Measurements from ENCODE around the gene CDH20.

DNA sequence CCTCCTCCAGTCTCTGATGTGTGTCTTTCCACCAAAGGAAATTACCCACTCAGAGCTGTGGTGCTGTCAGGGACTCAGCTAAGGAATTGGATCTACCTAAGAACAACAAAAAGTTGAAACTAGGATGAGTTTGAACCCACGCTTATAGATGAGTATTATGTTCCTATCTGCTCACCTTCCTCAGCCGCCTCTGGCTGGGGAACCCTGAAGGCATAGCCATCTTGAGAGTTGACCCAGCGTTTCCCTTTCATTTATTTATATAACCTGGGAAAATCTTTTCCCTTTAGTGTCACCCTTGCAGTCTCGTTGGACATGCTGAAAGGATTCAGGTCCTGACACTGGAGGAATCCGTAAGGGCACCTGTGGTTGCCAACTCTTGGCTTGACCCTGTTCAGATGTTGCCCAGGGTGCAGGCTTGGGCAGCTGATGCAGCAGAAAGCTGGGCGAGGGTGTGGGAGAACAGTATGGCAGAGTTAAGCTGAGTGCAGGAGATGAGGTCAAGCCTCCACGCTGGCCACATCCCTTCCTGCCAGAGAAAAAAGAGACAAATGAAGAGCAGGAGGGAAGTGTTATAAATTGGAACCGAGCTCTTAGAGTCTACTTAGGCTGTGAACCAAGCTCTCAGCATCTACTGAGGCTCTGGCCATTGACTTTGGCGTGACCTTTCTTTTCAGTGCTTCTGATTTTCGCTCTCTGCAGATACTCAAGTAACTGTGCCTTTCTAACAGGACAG is 1.9 kb downstream of the CDH20 start:
- TF ChIP-seq, protein P1, sequence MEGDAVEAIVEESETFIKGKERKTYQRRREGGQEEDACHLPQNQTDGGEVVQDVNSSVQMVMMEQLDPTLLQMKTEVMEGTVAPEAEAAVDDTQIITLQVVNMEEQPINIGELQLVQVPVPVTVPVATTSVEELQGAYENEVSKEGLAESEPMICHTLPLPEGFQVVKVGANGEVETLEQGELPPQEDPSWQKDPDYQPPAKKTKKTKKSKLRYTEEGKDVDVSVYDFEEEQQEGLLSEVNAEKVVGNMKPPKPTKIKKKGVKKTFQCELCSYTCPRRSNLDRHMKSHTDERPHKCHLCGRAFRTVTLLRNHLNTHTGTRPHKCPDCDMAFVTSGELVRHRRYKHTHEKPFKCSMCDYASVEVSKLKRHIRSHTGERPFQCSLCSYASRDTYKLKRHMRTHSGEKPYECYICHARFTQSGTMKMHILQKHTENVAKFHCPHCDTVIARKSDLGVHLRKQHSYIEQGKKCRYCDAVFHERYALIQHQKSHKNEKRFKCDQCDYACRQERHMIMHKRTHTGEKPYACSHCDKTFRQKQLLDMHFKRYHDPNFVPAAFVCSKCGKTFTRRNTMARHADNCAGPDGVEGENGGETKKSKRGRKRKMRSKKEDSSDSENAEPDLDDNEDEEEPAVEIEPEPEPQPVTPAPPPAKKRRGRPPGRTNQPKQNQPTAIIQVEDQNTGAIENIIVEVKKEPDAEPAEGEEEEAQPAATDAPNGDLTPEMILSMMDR (IDR thresholded peaks at IDR 0.05), result no peak
- TF ChIP-seq POLR2AphosphoS5 (IDR thresholded peaks at IDR 0.05), result no peak

Measured in suprapubic skin (tissue), 3 donors.